ENCODE results near the gene CPSF4. TPM values are rescaled to one million over a fixed set of nuclear protein-coding genes. Genes with fewer than 3 reads are reported as not detected.

Gene CPSF4
- total RNA-seq, result 10 to 100 TPM; 12.7 to 24.8 (median 16.4) TPM
- 10 to 100 TPM; 14.1 to 24.3 TPM for polyA plus RNA-seq
- long read RNA-seq, donor 1, transcript CPSF4-204 (8 exons, 1,738 nt), result minor isoform, 19 of 62 reads
- long read RNA-seq, donor 1, transcript CPSF4-201 (8 exons, 1,691 nt), result major isoform, 21 of 62 reads
- long read RNA-seq, donor 1, partial matches to known transcripts, result 6 of 62 reads
- long read RNA-seq, donor 1, other reads (novel, unspliced or antisense), result 16 of 62 reads
- long read RNA-seq, donor 2, transcript CPSF4-201 (8 exons, 1,691 nt), result major isoform, 10 of 39 reads
- long read RNA-seq, donor 2, transcript CPSF4-204 (8 exons, 1,738 nt), result minor isoform, 6 of 39 reads
- long read RNA-seq, donor 2, partial matches to known transcripts, result 17 of 39 reads
- long read RNA-seq, donor 2, other reads (novel, unspliced or antisense), result 6 of 39 reads
- long read RNA-seq, donor 3, transcript CPSF4-204 (8 exons, 1,738 nt), result major isoform, 23 of 52 reads
- long read RNA-seq, donor 3, transcript CPSF4-201 (8 exons, 1,691 nt), result minor isoform, 12 of 52 reads
- long read RNA-seq, donor 3, partial matches to known transcripts, result 8 of 52 reads
- long read RNA-seq, donor 3, other reads (novel, unspliced or antisense), result 9 of 52 reads

DNA sequence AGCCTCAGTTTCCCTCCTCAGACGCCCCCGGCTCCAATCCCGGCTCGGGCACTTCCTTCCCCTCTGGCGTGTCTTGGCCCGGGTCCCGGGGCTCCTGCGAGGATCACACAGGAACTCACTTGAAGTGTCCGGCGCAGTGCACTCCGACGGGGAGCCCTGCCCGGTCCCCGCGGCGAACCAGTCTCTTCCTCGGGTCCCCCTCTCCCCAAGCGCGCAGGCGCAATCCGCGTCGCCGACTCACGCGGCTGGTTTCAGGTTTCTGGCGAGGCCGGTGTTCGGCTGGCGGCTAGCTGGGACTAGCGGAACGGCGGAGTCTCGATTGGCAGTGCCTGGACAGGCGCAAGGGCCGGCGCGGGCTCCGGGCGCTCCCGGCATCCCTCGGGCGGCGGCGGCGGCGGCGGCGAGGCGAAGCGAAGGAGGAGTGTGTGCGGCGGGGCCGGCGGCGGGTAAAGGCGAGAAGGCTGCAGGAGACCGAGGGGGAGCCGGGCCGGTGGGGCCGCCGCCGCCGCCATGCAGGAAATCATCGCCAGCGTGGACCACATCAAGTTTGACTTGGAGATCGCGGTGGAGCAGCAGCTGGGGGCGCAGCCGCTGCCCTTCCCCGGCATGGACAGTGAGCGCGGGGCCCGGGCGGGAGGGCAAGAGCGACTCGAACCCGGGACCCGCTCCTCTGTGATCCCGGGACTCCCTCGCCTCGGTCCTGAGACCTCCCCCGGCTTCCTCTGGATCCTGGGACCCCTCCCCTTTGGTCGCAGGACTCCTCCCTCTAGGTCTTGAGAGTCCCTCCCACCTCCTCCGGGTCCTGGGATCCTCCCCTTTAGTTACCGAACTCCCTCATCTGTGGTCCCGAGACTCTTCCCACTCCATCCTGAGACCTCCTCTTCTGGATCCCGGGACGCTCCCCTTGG, at the start of gene CPSF4, which contains the start of gene PTCD1:
CPSF4 (plus strand) TSS at position 371 of the 908 bp plus-strand sequence; CDS start at position 511, 140 bp downstream.
PTCD1 (minus strand) TSS at position 226 of the 908 bp plus-strand sequence. CDS start 3,556 bp downstream, outside the sequence.
- Histone ChIP-seq H3K27me3 (no peaks in the 10 kb centered on the region), H3K4me1 (peaks cover 0 to 45% (median 30%) of the 10 kb centered on the region in 12 donors), H3K36me3 (peaks cover 0 to 30% (median 19%) of the 10 kb centered on the region in 9 donors), H3K9me3 (no peaks in the 10 kb centered on the region), H3K4me3 (peak within 1 kb of the TSS; percentile 72 to 100 (median 97)), H3K27ac (peak within 1 kb of the TSS in 11 of 12 donors; percentile 79 to 93 (median 89))
- intact Hi-C loops (cut with DNase I), result loop anchor here in 1 of 10 donors (10.0 kb wide), 1 partner anchor 116 kb away; the partner anchor contains the start of genes FAM200A and ZNF655
- peak in 1 of 2 donors; percentile 59 for TF ChIP-seq POLR2A (IDR thresholded peaks at IDR 0.05)
- TF ChIP-seq, protein P1, sequence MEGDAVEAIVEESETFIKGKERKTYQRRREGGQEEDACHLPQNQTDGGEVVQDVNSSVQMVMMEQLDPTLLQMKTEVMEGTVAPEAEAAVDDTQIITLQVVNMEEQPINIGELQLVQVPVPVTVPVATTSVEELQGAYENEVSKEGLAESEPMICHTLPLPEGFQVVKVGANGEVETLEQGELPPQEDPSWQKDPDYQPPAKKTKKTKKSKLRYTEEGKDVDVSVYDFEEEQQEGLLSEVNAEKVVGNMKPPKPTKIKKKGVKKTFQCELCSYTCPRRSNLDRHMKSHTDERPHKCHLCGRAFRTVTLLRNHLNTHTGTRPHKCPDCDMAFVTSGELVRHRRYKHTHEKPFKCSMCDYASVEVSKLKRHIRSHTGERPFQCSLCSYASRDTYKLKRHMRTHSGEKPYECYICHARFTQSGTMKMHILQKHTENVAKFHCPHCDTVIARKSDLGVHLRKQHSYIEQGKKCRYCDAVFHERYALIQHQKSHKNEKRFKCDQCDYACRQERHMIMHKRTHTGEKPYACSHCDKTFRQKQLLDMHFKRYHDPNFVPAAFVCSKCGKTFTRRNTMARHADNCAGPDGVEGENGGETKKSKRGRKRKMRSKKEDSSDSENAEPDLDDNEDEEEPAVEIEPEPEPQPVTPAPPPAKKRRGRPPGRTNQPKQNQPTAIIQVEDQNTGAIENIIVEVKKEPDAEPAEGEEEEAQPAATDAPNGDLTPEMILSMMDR (IDR thresholded peaks at IDR 0.05), result no peak
- WGBS, 4 donors, result 0 to 1% (median 1%) methylated on average over 60 to 89 of the region's 89 CpGs
- peak; percentile 89 to 97 (median 96) for ATAC-seq
- DNase-seq, result peak; percentile 95 to 98 (median 97)

DNA sequence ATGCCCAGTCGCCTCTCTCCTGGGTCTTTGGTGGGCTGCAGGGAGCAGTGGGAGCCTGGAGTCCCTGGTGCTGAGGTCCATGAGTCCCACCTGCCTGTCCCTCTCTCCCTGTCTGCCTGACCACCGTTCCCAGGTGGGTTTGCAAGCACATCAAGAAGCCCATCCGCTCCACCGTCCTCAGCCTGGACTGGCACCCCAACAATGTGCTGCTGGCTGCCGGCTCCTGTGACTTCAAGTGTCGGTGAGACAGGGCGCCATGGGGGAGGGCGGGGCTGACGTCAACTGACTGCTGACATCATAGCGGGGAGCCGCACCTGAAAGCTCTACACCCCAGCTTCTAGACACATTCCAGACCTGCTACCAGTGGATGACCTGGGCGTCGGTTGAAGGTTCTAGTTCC, 49.0 kb upstream of the CPSF4 start:
- H3K27ac ChIP-seq, result no peak overlapping the region
- peaks cover 0 to 93% (median 68%) of the 10 kb centered on the region in 9 donors for H3K36me3 ChIP-seq
- DNase-seq, result peak in 1 of 5 donors; percentile 62
- intact Hi-C loops (cut with DNase I), result no loop called here
- no peaks in the 10 kb centered on the region for H3K27me3 ChIP-seq
- no peaks in the 10 kb centered on the region for H3K9me3 ChIP-seq
- WGBS, 4 donors, result 91 to 95% (median 93%) methylated on average over 13 of the region's 13 CpGs
- TF ChIP-seq, protein P1 (IDR thresholded peaks at IDR 0.05), result no peak
- no peak for TF ChIP-seq POLR2A (IDR thresholded peaks at IDR 0.05)
- no peak overlapping the region for H3K4me3 ChIP-seq
- no peak for ATAC-seq
- peaks cover 0 to 21% (median 15%) of the 10 kb centered on the region in 12 donors for H3K4me1 ChIP-seq

DNA sequence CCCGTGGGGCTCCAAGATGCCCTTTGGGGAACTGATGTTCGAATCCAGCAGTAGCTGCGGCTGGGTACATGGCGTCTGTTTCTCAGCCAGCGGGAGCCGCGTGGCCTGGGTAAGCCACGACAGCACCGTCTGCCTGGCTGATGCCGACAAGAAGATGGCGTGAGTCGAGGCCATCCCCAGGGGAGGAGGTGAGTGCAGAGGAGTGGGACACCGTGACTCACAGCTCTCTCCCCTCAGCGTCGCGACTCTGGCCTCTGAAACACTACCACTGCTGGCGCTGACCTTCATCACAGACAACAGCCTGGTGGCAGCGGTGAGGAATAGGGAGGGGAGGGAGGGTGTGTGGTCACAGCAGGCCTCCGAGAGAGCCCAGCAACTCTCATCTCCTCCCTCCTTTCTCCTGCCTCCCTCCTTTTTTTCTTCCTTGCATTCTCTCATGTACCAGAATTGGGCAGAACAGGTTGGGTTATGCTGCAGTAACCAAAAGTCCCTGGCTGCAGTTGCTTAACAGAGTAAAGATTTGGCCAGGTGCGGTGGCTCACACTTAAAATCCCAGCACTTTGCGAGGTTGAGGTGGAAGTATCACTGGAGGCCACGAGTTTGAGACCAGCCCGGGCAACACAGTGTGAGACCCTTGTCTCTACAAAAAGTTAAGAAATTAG, 47.7 kb upstream of the CPSF4 start:
- Histone ChIP-seq H3K27me3 (no peaks in the 10 kb centered on the region), H3K9me3 (no peaks in the 10 kb centered on the region), H3K36me3 (peaks cover 0 to 97% (median 75%) of the 10 kb centered on the region in 9 donors), H3K4me1 (peaks cover 0 to 21% (median 15%) of the 10 kb centered on the region in 12 donors), H3K27ac (no peak overlapping the region), H3K4me3 (no peak overlapping the region)
- DNase-seq (peak in 1 of 5 donors; percentile 35), ATAC-seq (no peak)
- TF ChIP-seq POLR2A (IDR thresholded peaks at IDR 0.05), result no peak
- TF ChIP-seq, protein P1 (IDR thresholded peaks at IDR 0.05), result no peak
- intact Hi-C loops (cut with DNase I), result no loop called here
- WGBS, 4 donors, result 92 to 95% (median 92%) methylated on average over 23 of the region's 23 CpGs
